ENCODE measurements around the gene MYOM3. TPM values are rescaled to one million over a fixed set of nuclear protein-coding genes. Genes with fewer than 3 reads are reported as not detected.

Gene MYOM3
- 0.02 and 0.32 TPM in 2 replicates for total RNA-seq (2014; rRNA removed; shearing (Covaris generic))

DNA sequence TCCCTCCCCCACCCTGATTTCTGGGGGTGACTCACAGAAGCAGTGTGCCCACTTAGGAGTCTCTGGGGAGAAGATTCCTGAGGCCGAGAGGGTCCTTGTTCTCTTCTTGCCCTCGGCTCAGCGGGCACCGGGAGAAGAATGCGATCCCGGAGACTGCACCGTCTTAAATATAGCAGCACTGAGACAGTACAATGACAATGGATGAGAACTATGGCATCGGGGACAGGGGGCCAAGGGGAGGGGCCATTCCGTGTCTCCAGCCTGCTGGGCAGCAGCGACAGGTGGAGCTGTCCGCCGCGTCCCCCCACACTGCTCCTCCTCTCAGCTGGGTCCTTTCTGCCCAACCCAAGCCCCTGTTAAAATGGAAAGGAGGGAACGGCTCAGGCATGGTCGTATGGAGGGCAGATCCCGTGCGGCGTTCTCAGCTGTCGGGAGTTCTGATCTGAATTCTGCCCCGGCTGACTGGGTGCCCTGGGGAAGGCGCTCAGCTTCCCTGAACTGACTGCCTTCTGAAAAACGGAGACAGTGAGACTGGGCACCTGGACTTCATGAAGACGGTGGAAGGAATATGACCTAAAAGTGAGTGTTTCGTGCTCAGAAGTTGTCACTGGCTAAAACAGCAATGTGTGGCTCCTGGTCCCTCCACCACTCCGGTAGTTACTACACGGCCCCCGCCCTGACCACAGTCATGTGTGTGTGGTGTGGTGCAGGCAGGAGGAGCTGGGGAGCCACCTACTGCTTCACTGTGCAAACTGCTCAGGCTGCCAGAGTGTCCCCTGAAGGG lies at the start of gene MYOM3:
TSS of gene MYOM3 (minus strand) at position 140 of the 784 bp plus-strand sequence. CDS start 3,499 bp downstream, outside the sequence.
- DNase-seq (ENCODE audit: low read depth) = peak; percentile 79

DNA sequence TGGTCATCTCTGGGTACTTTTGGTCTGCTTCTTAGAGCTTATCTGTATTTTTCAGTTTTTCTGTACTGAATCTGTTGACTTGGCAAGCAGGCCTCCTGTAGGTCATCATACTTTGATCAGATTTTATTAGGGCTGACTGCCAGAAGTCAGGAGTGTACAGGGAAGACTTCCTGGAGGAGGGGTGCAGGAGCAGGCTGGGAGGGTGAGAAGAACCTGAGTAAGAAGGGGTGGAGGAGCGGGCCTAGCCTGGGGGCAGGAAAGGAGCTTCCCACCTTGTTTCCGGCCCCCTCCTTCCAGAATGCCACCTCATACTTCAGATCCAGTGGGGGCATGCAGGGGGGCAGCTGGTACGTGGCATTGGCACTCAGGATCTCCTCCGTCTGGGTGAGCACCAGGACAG lies 49.3 kb upstream of the MYOM3 start:
- no peak for DNase-seq (ENCODE audit: low read depth)

DNA sequence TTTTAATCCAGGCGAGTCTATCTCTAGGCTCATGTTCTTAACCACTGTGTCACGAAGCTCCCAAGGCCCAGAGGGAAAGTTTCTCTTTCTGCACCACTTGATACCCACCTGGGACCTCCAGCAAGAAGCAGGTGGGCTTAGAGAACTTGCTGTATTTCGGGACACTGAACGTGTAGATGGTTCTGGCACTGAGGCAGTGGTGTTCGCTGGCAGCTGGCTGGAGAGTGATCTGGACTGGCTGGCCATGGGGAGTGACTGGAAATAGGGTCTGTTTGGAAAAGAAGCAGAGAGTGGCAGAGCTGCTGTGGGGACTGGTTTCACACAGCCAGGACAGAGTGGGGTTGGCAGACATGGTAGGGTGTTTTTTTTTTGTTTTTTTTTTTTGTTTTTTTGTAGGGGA lies 47.4 kb upstream of the MYOM3 start:
- no peak for DNase-seq (ENCODE audit: low read depth)

DNA sequence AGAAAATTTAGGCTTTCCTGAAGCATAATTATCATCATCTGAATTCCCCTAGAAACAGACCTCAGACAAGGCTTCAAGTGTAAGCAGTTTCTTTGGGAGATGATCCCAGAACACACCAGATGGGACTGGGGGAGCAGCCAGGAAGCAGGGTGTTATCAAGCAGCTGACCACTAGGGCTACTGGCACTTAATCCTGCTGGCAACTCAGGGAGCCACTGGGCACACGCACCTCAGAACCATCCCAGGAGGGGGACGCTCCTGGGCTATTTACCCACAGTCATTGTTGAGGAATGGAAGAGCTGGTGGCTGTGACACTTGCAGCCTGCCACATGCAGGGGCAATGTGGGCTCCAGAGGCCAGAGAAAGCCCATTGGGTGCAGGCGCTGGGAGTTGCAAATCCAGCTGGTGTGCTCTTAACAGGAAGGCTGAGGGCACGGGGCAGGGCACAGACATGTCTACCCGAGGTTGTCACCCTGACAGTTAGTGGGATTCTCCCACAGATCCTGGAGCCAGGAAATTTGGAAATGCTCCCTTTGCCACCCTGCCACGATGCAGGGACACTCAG lies 46.1 kb upstream of the MYOM3 start:
- peak; percentile 15 for DNase-seq (ENCODE audit: low read depth)

DNA sequence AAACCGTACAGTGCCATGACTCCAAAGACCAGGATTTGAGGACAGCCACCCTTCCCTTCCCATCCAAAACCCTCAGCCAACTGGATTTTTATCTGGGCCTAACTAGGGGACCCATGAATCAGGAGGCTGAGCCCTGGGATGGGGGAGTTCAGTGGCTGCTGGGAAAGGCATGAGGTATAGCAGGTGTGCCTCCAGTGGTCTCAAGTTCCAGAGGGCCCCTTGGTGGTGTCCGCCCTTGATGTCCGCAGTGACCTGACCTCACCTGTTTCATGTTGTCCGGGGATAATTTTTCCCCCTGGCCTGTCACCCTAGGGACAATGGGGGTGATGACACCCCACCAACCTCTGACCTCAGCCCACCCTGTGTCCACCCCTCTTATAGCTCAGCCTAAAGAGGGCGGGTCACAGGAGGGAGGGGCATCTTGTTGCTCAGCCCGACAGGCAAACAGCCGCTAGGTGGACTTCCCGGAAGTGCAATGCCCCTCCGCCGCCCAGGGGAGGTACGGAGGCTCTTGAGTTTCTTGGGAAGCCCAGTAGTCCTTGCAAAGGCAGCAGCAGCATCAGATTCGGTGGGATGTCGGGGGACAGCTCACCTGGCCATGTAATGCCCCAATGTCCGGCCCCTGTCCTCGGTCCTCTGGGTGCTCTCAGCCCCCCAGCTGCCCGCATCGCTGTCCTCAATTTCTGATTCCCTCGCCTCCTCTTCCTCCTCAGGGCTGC lies 44.8 kb upstream of the MYOM3 start:
- no peak for DNase-seq (ENCODE audit: low read depth)

DNA sequence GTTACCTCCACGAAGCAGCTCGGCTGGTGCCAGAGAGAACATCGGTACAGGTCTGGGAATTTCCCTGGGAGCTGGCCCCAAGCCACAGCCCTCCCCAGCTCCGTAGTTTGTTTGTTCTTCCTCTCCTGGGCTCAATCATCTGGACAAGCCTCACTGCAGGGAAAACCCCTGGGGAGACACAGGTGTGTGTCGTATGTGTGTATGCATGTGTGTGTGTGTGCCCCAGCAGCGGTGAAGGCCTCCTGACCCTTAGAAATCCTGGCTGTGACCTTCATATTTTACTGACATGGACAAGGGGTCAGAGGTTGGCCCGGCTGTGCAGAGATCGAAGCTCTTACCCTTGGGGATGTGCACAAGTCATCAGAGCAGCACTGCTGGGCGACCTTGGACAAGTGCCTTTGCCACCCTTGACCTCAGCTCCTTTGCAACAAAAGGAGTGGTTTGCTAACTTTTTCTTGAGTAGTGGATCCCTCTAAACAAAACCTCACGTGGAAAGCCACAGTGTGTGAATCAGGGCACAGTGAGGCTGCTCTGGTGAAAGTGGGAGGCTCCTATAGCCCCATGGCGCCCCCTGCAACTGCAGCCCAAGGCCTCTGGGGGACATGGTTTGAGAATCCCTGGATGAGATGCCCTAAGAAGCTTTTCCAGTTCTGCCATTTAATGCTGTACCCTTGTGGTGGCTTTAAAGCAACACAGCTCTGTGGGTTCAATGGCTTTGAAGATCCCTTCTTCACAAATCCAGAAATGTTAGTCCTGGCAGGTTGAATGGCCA lies 43.3 kb upstream of the MYOM3 start:
- peak; percentile 8 for DNase-seq (ENCODE audit: low read depth)

DNA sequence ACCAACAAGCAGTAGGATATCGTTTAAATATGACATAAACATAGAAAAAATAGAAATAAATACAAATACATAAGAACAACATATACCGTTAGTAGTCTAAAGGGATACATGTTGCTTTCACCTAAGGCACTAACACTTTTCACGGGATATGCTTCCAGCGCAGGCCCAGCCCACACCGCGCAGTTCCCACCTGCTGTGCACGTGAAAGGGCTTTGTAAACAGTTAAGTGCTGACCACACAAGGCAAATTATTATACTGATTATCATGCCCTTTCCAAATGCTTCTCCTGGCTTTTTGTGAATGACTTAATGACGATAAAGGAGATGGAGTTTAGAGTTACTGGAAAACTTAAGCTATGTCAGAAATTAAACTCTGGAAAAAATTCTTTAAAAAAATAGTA lies 42.3 kb upstream of the MYOM3 start:
- DNase-seq (ENCODE audit: low read depth) = no peak

DNA sequence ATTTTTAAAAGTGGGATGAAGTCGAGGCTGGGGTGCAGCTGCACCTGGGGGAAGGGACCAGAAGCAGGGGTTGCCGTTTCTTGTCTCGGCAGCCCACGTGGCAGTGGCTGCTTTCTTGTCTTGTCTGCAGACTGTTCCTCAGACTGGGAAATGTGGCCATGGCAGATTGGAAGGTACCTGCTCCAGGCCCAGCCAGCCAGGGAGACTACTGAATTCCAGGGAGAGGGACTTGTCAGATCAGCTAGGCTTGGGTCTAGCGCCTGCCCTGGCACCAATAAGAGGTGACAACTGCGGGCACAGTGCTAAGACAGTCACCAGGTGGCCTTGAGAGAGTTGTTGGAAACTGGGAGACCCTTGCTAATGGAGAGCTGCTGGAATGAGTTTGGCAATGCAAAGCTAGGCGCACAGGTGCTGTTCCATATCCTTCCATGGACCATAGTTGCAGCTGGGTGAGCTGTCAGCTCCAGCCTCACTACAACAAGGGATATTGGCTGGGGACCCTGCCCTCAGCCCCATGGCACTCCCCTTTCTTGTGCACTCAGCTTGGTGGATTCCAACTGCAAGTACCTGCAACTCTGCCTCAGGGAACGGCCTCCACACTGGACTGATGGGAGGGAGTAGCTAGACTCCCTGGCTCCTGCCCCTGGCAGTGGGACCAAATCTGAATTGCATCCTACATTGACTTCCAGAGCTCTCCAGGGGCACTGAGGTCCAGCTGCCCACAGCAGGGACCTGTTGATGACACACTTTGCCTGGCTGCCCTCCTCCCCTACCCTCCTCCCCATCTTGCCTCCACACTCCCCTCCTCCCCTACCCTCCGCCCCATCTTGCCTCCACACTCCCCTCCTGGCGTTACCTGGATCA lies 40.9 kb upstream of the MYOM3 start:
- DNase-seq (ENCODE audit: low read depth) = no peak

DNA sequence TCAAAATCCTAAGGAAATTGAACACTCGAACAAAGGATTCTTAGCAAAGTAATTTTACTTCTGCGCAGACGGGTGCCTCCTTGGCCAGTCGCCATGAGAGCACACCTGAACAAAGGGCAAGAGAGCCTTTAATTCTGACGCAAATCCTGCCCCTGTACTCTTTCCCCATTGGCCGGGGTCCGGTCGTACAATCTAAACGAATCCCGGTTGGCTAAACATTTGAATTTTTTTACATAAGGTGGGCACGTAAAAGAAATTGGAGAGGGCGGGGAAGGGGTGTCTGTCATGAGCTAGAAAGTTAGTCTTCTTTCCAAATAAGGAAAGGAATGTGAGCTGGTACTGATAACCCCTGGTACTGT lies 39.2 kb upstream of the MYOM3 start:
- DNase-seq (ENCODE audit: low read depth) = no peak

DNA sequence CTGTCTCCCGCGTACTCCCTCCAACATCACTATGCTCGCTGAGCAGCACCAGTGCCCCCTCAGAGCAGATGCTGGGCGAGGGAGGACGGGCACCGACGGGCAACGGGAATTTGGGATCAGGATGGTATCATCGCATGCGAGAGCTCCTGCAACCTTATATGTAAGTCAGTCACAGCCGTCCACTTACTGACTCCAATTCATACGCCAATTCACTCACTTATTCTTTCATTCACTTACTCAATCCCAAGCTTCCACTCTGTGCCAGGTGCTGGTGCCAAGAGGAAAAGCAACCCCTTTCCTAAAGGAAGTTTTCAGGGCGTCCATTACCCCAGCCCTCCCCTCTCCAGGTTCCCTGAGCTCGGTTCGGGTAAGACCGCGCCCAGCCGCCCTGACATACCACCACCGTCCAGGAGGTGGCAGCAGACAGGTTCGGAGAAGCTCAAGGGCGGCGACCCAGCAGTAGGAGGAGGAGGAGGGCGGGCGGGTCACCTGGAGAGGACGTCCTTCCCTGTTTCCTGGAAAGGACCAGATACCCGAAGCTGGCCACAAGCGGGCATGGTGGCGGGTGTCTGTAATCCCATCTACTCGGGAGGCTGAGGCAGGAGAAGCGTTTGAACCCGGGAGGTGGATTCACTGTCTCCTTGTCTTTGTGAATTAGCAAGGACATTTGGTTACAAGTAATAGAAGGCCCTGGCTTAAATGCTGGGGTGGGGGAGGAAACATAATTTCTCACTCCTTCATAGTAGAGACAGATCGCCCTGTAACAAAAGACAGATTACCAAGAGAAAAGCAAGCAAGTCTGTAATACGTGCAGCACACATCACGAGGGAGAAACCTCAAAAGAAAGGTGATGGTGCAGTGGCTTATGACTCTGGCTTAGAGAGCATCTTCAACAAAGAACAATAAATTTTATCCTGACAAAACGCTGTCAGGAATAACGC lies 38.6 kb upstream of the MYOM3 start:
- DNase-seq (ENCODE audit: low read depth) = peak; percentile 78

DNA sequence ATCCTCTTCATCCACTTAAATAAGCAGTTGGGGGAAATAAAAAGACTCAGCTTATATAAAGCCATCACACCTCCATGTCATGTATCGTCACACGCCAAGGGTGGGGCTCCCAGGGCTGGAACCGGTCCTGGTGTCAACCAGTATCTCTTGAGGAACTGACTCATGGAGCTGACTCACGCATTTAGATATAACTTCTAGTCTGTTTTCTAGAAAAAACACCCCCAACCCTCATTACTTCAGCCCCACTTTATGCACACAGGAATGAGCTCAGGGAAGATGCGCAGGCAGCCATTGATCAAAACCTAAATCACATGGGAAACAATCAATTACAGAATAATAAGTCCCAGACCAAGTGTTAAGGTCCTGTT lies 37.9 kb upstream of the MYOM3 start:
- peak; percentile 87 for DNase-seq (ENCODE audit: low read depth)

DNA sequence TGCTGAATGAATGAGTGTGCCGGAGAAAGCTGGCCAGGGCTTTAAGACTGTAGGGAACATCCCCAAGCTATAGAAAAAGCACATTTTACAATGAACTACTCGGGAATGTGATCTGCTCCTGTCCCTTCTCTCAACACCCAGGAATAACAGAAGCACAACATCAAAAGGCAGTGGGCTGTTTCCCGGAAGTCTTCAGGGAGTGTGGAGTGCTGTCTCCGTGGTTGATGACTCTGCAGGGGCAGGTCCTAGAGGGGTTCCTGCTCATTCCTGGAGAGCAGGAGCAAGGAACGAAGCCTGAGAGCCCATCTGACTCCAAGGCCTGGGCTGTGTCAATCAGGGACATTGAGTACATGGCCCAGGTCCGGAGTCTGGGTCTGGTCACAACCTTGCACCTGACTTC lies 35.9 kb upstream of the MYOM3 start:
- no peak for DNase-seq (ENCODE audit: low read depth)

DNA sequence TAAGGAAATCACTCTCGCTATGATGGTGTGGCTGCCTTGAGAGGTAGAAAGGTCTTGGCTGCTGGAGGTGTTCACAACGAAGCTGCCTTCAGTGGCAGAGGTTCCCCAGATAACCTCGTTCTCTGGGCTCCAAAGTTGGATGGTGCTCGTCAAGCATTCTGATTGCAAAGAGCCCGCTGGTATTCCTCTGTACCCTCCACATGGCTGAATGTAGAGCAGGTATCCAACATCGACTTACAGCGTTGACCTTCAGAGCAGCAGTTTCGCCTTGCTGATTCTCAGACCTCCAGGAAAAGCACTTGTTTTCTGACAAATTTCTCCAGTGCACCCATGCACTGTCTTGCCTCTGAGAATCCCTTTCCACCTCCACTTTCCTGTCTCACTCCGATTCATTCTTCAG lies 35.3 kb upstream of the MYOM3 start:
- DNase-seq (ENCODE audit: low read depth) = no peak

DNA sequence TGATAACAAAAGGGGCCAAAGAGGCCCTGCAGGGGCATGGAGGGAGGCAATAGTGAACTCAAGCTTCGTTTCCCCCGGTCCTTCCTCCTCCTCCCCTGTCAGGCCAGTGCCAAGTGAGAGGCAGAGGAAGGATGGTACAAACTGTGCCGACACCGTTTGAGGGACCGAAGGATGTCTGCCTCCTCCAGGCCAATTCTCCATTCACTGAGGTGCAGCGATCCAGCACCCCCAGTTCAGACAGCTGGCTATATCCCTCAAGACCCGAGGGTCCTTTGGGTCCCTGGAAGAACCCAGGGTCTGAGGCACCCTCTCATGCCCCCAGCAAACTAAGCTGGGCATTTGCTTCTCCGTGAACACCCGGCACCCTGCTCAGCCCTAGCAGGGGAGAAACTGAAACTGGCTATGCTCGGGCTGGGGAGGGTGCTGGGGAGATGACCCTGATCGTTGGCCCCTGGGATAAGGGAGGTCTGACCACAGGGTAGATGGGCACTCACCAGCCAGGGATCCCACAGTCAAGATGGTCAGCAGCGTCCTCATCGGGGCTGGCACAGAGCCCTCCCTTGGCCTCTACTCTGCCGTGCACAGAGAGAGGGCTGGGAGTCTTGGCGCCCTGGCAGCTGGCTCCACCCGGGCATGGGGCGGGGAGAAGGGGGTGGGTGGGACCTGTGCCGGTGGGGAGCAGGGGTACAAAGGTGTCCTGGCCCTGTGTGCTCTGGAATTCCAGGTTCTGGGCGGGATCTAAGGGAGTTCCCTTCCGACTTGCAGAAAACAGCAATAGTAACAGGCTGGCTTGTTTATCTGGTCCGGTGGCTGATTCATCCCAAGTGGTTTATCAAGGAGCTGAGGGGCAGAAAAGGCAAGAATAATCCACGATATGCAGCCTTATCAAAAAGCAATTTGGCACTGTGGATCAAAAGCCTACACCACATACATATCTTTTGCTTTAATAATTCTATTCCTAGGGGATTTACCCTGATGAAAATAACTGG lies 30.9 kb upstream of the MYOM3 start, which contains the start of gene IL22RA1:
TSS of gene IL22RA1 (minus strand) at position 595 of the 989 bp plus-strand sequence. CDS start at position 537, 58 bp downstream.
- peak; percentile 61 for DNase-seq (ENCODE audit: low read depth)

DNA sequence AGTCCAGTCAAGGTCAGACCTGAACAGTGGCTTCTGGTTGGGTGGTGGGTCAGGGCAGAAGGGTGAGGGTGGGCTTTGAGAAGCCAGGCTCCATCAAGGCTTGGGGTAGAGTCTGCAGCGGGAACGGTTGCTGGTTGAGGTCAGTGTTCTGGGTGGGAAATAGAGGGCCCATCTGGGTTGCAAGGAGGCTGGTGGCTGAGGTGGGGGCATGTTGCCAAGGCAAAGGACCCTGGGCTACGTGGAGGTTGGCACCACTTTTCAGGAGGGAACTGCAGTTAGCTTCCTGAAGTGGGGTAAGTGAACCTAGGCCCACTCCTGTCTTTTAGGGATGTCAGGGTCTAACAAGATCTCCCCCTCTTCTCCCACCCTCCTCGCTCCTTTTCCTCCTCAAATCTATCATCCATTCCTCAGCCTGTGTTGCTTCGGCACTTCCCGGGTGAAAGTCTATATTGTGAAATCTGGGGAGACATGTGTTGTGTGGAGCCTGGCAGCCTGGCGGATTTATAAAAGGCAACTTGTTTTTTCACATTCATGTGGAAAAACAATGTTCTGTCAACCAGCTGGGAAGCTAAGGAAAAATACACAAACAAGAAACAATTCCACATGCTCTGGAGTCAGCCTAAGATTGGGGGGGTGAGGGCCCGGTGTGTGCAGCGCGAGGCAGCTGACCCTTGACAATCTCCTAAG lies 29.5 kb upstream of the MYOM3 start:
- DNase-seq (ENCODE audit: low read depth) = no peak

DNA sequence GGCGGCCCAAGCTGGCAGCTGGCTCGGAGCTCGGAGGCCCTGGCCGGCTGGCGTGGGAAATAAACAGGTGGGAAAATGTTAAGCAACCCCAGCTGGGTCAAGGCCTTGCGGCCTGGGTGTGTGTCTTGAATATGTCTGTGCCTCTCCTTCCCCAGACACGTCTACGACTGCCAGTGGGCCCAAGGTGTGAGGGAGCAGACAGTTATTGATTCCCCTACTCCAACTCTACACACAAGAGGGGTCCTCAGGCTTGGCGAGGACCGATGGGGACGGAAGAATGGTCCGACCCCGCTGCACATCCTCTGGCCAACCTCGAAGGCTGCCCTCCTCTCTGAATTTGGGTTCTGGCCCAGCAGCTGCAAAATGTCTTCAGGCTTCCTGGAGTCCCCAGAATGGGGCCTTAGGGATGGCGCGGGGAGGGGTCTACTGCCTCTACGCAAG lies 28.8 kb upstream of the MYOM3 start:
- DNase-seq (ENCODE audit: low read depth) = no peak

DNA sequence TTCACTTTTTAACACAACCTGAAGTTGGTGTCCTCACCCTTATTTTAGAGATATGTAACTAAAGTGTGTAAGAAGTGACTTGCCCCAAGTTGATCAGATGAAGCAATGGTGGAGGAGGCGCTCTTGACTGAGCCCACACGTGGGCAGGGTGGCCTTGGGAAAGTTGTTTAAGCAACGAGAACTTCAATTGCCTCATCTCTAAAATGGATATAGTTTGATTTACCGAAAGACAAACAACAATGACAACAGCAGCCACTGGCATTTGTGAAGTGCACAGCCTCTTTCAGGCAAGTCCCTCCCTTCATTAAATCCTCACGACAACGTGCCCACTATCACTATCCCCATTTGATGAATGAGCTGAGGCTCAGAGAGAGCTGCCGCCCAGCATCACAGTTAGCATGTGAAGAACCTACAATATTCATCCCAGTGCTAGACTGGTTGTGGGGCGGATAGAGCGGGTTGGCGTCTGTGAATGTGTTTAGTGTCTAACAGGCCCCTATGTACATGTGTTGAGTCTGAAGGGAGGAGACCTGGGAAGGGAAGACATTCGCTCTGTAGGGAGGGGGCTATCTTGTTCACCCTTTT lies 28.0 kb upstream of the MYOM3 start:
- DNase-seq (ENCODE audit: low read depth) = no peak

DNA sequence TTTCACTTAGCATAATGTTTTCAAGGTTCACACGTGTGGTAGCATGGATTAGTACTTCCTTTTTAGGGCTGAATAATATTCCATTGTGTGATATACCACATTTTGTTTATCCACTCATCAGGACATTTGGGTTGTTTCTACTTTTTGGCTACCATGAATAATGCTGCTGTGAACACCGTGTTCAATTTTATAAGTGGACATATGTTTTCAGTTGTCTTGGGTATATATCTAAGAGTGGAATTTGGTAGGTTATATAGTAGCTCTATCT lies 27.2 kb upstream of the MYOM3 start:
- DNase-seq (ENCODE audit: low read depth) = no peak
